ENCODE data around the gene LBH. TPM values are rescaled to one million over a fixed set of nuclear protein-coding genes. Genes with fewer than 3 reads are reported as not detected.

Gene LBH
- total and polyA plus RNA-seq, 2 donors (not counting 3 experiments of a cell fraction or from before 2014, with no cell fraction given) = 5.3 to 5.5 TPM

GRCh38 chr2:30272286-30272685, 41.0 kb downstream of the LBH start:
- no peaks in the 10 kb centered on the region for H3K27me3 ChIP-seq (ENCODE audit: control insufficient read depth in 2 of 2, insufficient read depth in 2 of 2, low read length in 2 of 2)
- no peak overlapping the region for H3K4me2 ChIP-seq (ENCODE audit: insufficient read depth, low read length)
- H3K27ac ChIP-seq (ENCODE audit: insufficient read depth, low read depth, low read length) = no peak overlapping the region
- no TSS peak for BruUV-seq (replicated peaks)
- H3K9ac ChIP-seq (replicated peaks; ENCODE audit: extremely low read depth, insufficient read depth, low read length) = no peak overlapping the region
- no peaks in the 10 kb centered on the region for H3K9me1 ChIP-seq (replicated peaks; ENCODE audit: control insufficient read depth, extremely low read depth, insufficient read depth, low read length)
- H3K9me3 ChIP-seq (replicated peaks; ENCODE audit: control insufficient read depth, insufficient read depth, low read length) = no peaks in the 10 kb centered on the region
- dilution Hi-C loops (cut with MboI; ENCODE audit: extremely low pct_ligation_motif_present, low sequenced_read_pairs) = no loop called here
- DNase-seq (ENCODE audit: low read depth, low spot score) (no peak), FAIRE-seq (no peak)
- TF ChIP-seq CTCF (IDR thresholded peaks at IDR 0.05; ENCODE audit: extremely low read depth in 1 of 2, insufficient read depth in 1 of 2, low read depth in 1 of 2, low read length in 2 of 2) = no peak
- TF ChIP-seq GATA2 (IDR thresholded peaks at IDR 0.05; ENCODE audit: insufficient read depth, insufficient read length, low read depth, low read length) = no peak
- TF ChIP-seq POLR2AphosphoS5 (IDR thresholded peaks at IDR 0.05; ENCODE audit: insufficient read depth, low read depth, low read length) = no peak
- no peak for TF ChIP-seq POLR2A (IDR thresholded peaks at IDR 0.05; ENCODE audit: low read depth, low read length)
- no peak for TF ChIP-seq MAX (IDR thresholded peaks at IDR 0.05; ENCODE audit: insufficient read depth, insufficient read length)
- TF ChIP-seq EZH2 (IDR thresholded peaks at IDR 0.05; ENCODE audit: borderline replicate concordance, low read depth, low read length, severe bottlenecking) = no peak
- TF ChIP-seq FOS (IDR thresholded peaks at IDR 0.05; ENCODE audit: borderline replicate concordance, insufficient read depth, low read length) = no peak
- TF ChIP-seq MYC (IDR thresholded peaks at IDR 0.05; ENCODE audit: low read depth, low read length) = no peak
- TF ChIP-seq JUN (IDR thresholded peaks at IDR 0.05; ENCODE audit: borderline replicate concordance, insufficient read depth, insufficient read length, low read depth) = no peak
- CTCF ChIA-PET = interaction anchor here (1.7 kb wide), 1 partner anchor 34 kb away, joined by 5 read pairs; no protein-coding TSS in a partner anchor
- POLR2A ChIA-PET = no interaction called here
- no peak overlapping the region for H3K4me3 ChIP-seq (replicated peaks in 1 of 3; ENCODE audit: insufficient read depth in 1 of 3, low read depth in 1 of 3, low read length in 3 of 3)
- H3K4me1 ChIP-seq (ENCODE audit: control insufficient read depth, extremely low read depth, insufficient read depth, low read length) = peaks cover 21% of the 10 kb centered on the region
- intact Hi-C loops (cut with micrococcal nuclease) = loop anchor here (5.0 kb wide), 1 partner anchor 40 kb away; the partner anchor contains the start of gene LBH
- H2AFZ ChIP-seq (ENCODE audit: low read depth, low read length) = no peak overlapping the region
- no peaks in the 10 kb centered on the region for H3K79me2 ChIP-seq (ENCODE audit: control insufficient read depth, insufficient read depth, low read length)
- H4K20me1 ChIP-seq (replicated peaks; ENCODE audit: control insufficient read depth, extremely low read depth, insufficient read depth, low read length) = no peaks in the 10 kb centered on the region
- no peaks in the 10 kb centered on the region for H3K36me3 ChIP-seq (ENCODE audit: control insufficient read depth in 2 of 2, extremely low read depth in 1 of 2, insufficient read depth in 2 of 2, low read length in 2 of 2)

All from endothelial cell of umbilical vein (primary cell).